Cardiac fibroblast (primary cell): ENCODE data around the gene CEP131.

Experiments
- DNase-seq, 2 donors: peaks; one replicate each; pipeline versions ENCODE4 v3.0.0 to v3.0.0-alpha.2; 2010; ENCODE audit warnings: low read depth in 2 of 2
- H3K4me3 ChIP-seq, 2 donors: replicated peaks in 1 of 2; 1 replicate in 1 of 2; 2 replicates in 1 of 2; pipeline ENCODE4 v1.5.1; 2011; ENCODE audit warnings: low read depth in 2 of 2, low read length in 2 of 2, mild to moderate bottlenecking in 2 of 2, moderate library complexity in 1 of 2
- CTCF ChIP-seq: IDR thresholded peaks from one replicate; pipeline ENCODE4 v1.5.1; 2011; ENCODE audit warnings: low read depth, mild to moderate bottlenecking, low read length, inconsistent platforms

CEP131 gene

DNA sequence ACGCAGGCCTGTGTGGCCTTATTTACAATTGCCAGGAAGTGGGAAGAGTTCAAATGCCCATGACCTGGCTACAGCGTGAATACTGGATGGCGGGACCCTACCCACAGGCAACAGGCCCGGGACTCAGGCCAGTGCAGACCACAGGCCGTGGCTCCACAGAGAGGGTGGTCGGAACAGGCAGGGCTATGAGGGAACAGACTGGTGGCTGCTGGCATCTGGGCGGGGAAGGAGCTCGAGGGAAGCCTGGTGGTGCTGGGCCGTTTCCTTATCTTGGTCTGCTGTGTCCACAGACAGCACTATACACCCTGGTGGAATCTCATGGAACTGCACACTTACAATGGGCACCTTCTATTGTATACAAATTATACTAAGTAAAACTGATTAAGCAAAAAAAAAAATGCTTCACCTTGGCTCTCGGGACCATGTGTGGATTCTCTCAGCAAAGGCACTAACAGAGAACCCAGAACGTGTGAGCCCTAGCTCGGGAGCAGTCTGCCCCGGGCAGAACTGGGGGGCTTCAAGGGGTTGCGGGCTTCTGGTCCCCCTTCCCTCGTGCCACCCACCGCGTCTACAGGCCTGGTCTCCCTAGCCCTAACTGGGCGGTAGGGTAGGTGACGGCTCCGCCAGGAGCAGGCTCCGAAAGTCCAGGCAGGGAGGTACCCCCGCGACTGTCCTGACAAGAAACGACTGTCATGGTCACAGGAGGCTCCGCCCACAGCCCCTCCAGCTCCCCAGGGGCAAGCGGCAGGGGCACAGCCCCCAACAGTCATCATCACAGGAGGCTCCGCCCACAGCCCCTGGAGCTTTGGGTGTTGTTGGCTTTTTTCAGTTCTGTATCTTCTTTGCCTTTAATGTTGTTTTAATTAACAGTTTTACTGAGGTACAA, 21.8 kb downstream of the CEP131 start:
- no peak overlapping the region for H3K4me3 ChIP-seq
- peak; percentile 76 for TF ChIP-seq CTCF
- peak; percentile 80 to 82 for DNase-seq

DNA sequence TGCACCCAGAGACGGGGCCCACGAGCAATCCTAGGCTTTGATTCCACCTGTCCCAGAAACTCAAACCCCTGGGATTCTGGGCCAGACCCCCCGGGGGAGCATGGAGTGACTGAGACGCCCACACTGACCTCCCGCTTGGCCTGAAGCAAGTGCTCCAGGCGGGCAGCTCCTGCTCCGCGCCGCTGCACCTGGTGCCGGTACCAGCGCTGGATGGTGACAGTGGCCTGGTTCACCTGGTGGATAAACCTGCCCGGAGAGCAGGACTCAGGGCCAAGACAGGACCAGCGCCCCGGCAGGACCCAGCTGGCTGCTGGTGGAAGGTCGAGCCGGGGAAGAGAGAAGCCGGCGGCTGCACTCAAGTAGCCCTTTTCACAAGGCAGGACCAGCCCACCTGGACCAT, 22.6 kb downstream of the CEP131 start:
- DNase-seq = no peak
- no peak for TF ChIP-seq CTCF
- no peak overlapping the region for H3K4me3 ChIP-seq

- TF ChIP-seq CTCF = no peak
- no peak for DNase-seq
- H3K4me3 ChIP-seq = no peak overlapping the region
Observed at GRCh38 chr17:81199482-81199830, 23.3 kb downstream of the CEP131 start.

DNA sequence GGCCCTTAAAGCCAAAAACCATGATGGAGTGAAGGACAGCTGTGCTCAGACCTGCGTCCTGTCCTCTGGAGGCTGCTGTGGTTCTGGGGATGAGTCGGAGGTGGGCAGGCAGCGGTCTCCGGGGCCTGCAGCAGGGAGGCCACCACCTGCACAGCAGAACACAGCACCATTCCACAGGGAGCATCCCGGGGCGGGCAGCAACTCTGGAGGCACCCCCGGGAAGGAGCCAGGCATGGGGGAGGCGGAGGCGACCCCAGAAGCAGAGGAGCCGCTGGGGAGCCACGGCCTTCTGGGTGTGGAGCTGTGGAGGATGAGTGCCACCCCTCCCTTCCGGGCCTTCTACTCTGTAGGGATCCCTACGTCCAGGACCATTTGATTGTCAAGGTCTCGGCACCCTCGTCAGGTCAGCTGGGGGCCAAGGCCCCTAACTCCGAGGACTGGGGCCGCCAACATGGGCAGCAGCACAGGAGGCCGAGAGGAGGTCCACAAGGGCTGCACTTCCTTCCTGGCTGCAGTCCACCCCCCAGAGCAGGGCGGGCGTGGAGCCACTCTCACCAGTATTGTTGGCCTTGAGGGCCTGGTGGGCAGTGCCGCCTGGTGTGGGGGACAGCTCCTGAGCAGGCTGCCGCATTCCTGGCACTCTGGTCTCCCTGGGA, 23.8 kb downstream of the CEP131 start:
- no peak for TF ChIP-seq CTCF
- no peak overlapping the region for H3K4me3 ChIP-seq
- no peak for DNase-seq

DNA sequence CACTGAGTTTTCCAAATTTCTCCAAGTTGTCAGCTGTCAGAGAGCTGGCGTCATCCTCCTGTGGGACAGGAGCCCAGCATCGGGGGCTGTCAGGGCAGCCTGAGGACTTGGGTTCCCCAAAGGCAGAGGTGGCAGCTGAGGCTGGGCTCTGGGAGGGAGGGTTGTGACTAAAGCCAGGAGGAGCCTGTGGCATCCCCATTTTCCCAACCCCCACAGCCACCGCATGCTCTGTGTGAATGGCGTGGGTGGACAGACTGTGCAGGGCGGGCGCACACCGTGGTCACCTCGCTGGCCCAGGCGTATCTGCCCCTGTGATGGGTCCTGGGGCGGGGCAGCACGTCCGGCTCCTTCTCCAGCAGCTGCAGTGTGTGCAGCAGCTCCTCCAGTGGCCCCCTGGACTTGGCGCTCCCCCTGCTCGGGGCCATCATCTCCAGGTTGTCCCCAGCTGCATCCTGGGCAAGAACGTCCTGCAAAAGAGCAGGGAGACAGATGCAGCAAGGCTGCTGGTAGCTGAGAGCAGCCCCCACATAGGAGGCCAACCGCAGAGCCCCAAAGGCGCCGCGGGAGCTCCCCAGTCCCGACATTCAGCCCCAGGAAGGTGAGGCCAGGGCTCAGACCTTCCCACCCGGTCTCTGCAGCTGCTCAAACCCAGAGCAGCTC, 24.8 kb downstream of the CEP131 start:
- no peak overlapping the region for H3K4me3 ChIP-seq
- TF ChIP-seq CTCF = no peak

GRCh38 chr17:81197409-81197795, 25.4 kb downstream of the CEP131 start:
- H3K4me3 ChIP-seq = no peak overlapping the region
- TF ChIP-seq CTCF = no peak
- DNase-seq = no peak

More for the DNA sequence above, 24.8 kb downstream of the CEP131 start:
- DNase-seq = no peak
